NCI-H1694 (cell line): ENCODE data around the gene DLL1.
A peak's percentile ranks its signal among the peaks of the same experiment; 100 is the strongest.

Experiments
- DNase-seq: peaks from one replicate; lab custom pipeline; 2025; lab: John Stamatoyannopoulos, UW

Gene DLL1

GRCh38 chr6:170283212-170284081 is 7.4 kb downstream of the DLL1 start:
- DNase-seq: no peak

- DNase-seq: no peak
Observed at GRCh38 chr6:170282512-170283158, 8.2 kb downstream of the DLL1 start.

GRCh38 chr6:170281331-170282292 is 9.3 kb downstream of the DLL1 start:
- DNase-seq: no peak

- DNase-seq: no peak
Observed at GRCh38 chr6:170280689-170281045, 10.2 kb downstream of the DLL1 start.

- peak; percentile 10 for DNase-seq
Observed at GRCh38 chr6:170279977-170280688, 10.7 kb downstream of the DLL1 start.

- DNase-seq: no peak
Observed at GRCh38 chr6:170279426-170279825, 11.5 kb downstream of the DLL1 start.

- no peak for DNase-seq
Observed at GRCh38 chr6:170278743-170279094, 12.2 kb downstream of the DLL1 start.

GRCh38 chr6:170277893-170278742 is 12.8 kb downstream of the DLL1 start:
- DNase-seq: no peak

GRCh38 chr6:170276369-170277057 is 14.4 kb downstream of the DLL1 start:
- no peak for DNase-seq

- no peak for DNase-seq
Observed at GRCh38 chr6:170274713-170275560, 15.9 kb downstream of the DLL1 start.

GRCh38 chr6:170273681-170274080 is 17.2 kb downstream of the DLL1 start:
- no peak for DNase-seq

GRCh38 chr6:170273191-170273590 is 17.7 kb downstream of the DLL1 start:
- DNase-seq: no peak

GRCh38 chr6:170272341-170273065 is 18.4 kb downstream of the DLL1 start:
- DNase-seq: no peak

- no peak for DNase-seq
Observed at GRCh38 chr6:170271771-170272314, 19.0 kb downstream of the DLL1 start.

GRCh38 chr6:170270984-170271593 is 19.8 kb downstream of the DLL1 start:
- no peak for DNase-seq

- peak; percentile 24 for DNase-seq
Observed at GRCh38 chr6:170269846-170270541, 20.9 kb downstream of the DLL1 start.

- peak; percentile 32 for DNase-seq
Observed at GRCh38 chr6:170269151-170269845, 21.6 kb downstream of the DLL1 start.
